ENCODE measurements around the gene BUB3.

- TF ChIP-seq, protein P1, sequence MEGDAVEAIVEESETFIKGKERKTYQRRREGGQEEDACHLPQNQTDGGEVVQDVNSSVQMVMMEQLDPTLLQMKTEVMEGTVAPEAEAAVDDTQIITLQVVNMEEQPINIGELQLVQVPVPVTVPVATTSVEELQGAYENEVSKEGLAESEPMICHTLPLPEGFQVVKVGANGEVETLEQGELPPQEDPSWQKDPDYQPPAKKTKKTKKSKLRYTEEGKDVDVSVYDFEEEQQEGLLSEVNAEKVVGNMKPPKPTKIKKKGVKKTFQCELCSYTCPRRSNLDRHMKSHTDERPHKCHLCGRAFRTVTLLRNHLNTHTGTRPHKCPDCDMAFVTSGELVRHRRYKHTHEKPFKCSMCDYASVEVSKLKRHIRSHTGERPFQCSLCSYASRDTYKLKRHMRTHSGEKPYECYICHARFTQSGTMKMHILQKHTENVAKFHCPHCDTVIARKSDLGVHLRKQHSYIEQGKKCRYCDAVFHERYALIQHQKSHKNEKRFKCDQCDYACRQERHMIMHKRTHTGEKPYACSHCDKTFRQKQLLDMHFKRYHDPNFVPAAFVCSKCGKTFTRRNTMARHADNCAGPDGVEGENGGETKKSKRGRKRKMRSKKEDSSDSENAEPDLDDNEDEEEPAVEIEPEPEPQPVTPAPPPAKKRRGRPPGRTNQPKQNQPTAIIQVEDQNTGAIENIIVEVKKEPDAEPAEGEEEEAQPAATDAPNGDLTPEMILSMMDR (IDR thresholded peaks at IDR 0.05 in 4 of 5, conservative IDR thresholded peaks at IDR 0.05 in 1 of 5) = no peak
- TF ChIP-seq POLR2A (IDR thresholded peaks at IDR 0.05) = no peak
These were observed 14.6 kb upstream of the BUB3 start for GRCh38 chr10:123139521-123140163.
